Astrocyte of the cerebellum (primary cell): ENCODE data around the gene HMGXB4.

ENCODE experiments used
- DNase-seq: peaks from one replicate; pipeline ENCODE4 v3.0.0-alpha.2; 2011; ENCODE audit warnings: low read depth
- H3K4me3 ChIP-seq: 2 replicates; pipeline ENCODE4 v1.5.1; 2011; ENCODE audit warnings: mild to moderate bottlenecking, low read depth, low read length, moderate library complexity
- CTCF ChIP-seq: IDR thresholded peaks from 2 replicates; pipeline ENCODE4 v1.5.1; 2012; ENCODE audit warnings: low read length, low read depth, moderate library complexity, mild to moderate bottlenecking; ENCODE audit errors: missing control alignments
- in situ Hi-C: cut with HindIII; loops from 2 replicates; pipeline ENCODE4 v1.10.0; 2017; ENCODE audit warnings: low sequenced_read_pairs

HMGXB4 gene

GRCh38 chr22:35315855-35316745, 58.8 kb downstream of the HMGXB4 start:
- in situ Hi-C loops: no loop called here
- no peak overlapping the region for H3K4me3 ChIP-seq
- DNase-seq: no peak
- TF ChIP-seq CTCF: no peak

GRCh38 chr22:35316751-35317150, 59.5 kb downstream of the HMGXB4 start:
- in situ Hi-C loops: no loop called here
- no peak for TF ChIP-seq CTCF

GRCh38 chr22:35317680-35318290, 60.5 kb downstream of the HMGXB4 start:
- in situ Hi-C loops: no loop called here
- no peak overlapping the region for H3K4me3 ChIP-seq
- DNase-seq: no peak
- TF ChIP-seq CTCF: no peak

More at GRCh38 chr22:35316751-35317150, 59.5 kb downstream of the HMGXB4 start:
- no peak for DNase-seq
- H3K4me3 ChIP-seq: no peak overlapping the region

GRCh38 chr22:35318346-35319215, 61.3 kb downstream of the HMGXB4 start:
- no peak for TF ChIP-seq CTCF
- H3K4me3 ChIP-seq: no peak overlapping the region
- in situ Hi-C loops: no loop called here
- no peak for DNase-seq

- no peak for DNase-seq
- no peak overlapping the region for H3K4me3 ChIP-seq
- in situ Hi-C loops: no loop called here
- no peak for TF ChIP-seq CTCF
Measured at GRCh38 chr22:35319244-35319985, 62.1 kb downstream of the HMGXB4 start.

- no peak for TF ChIP-seq CTCF
- in situ Hi-C loops: no loop called here
- H3K4me3 ChIP-seq: no peak overlapping the region
- no peak for DNase-seq
Measured at GRCh38 chr22:35322126-35322525, 64.8 kb downstream of the HMGXB4 start.
